OCI-LY1 (cell line): Measurements from ENCODE around the gene CPNE1.

Experiments used
- H2AFZ ChIP-seq: fragments of 200-600 bp; sonication (generic), shearing (Covaris generic); 2 replicates; pipeline ENCODE4 v1.6.0; 2014; ENCODE audit warnings: antibody characterized with exemption, mild to moderate bottlenecking, low read length
- H3F3A ChIP-seq: fragments of 200-600 bp; sonication (generic), shearing (Covaris generic); 2 replicates; pipeline ENCODE4 v1.6.0; 2014; ENCODE audit warnings: mild to moderate bottlenecking, antibody characterized with exemption, low read length, moderate library complexity; ENCODE audit not compliant: insufficient read depth
- H3K27ac ChIP-seq: fragments of 200-600 bp; sonication (generic); 2 replicates; pipeline ENCODE4 v1.5.1; 2014; ENCODE audit warnings: low read length, mixed run types, mild to moderate bottlenecking, low read depth; ENCODE audit not compliant: poor library complexity, severe bottlenecking
- H3K27me3 ChIP-seq: fragments of 200-600 bp; sonication (generic); 2 replicates; pipeline ENCODE4 v1.6.0; 2014; ENCODE audit warnings: antibody characterized with exemption, mild to moderate bottlenecking, low read length, moderate library complexity; ENCODE audit not compliant: insufficient read depth
- H3K36me3 ChIP-seq: fragments of 200-600 bp; sonication (generic); 2 replicates; pipeline ENCODE4 v1.6.1; 2014; ENCODE audit warnings: mild to moderate bottlenecking, antibody characterized with exemption, low read length, moderate library complexity, mixed read lengths; ENCODE audit not compliant: insufficient read depth
- H3K4me1 ChIP-seq: fragments of 200-600 bp; sonication (generic); 2 replicates; pipeline ENCODE4 v1.5.1; 2014; ENCODE audit warnings: mild to moderate bottlenecking, low read length, moderate library complexity; ENCODE audit not compliant: insufficient read depth, severe bottlenecking
- H3K4me2 ChIP-seq: fragments of 200-600 bp; sonication (generic), shearing (Covaris generic); 2 replicates; pipeline ENCODE4 v1.6.1; 2014; ENCODE audit warnings: low read length
- H3K4me3 ChIP-seq: fragments of 200-600 bp; sonication (generic); 2 replicates; pipeline ENCODE4 v1.5.1; 2014; ENCODE audit warnings: low read length, low read depth, mild to moderate bottlenecking, mixed read lengths; ENCODE audit not compliant: poor library complexity, severe bottlenecking
- H3K79me2 ChIP-seq: fragments of 200-600 bp; shearing (Covaris generic); 2 replicates; pipeline ENCODE4 v1.6.1; 2016; ENCODE audit warnings: mixed run types, low read length, mixed read lengths; ENCODE audit not compliant: insufficient read depth
- H3K9ac ChIP-seq: fragments of 200-600 bp; sonication (generic), shearing (Covaris generic); 2 replicates; pipeline ENCODE4 v1.6.1; 2014; ENCODE audit warnings: mild to moderate bottlenecking, low read length, mixed read lengths
- H3K9me2 ChIP-seq: fragments of 200-600 bp; sonication (generic), shearing (Covaris generic); 2 replicates; pipeline ENCODE4 v1.6.1; 2014; ENCODE audit warnings: low read depth, mild to moderate bottlenecking, low read length, mixed read lengths
- H3K9me3 ChIP-seq: fragments of 200-600 bp; shearing (Covaris generic); 2 replicates; pipeline ENCODE4 v1.6.1; 2014; ENCODE audit warnings: low read length, mixed read lengths
- H4K20me1 ChIP-seq: fragments of 200-600 bp; sonication (generic), shearing (Covaris generic); 2 replicates; pipeline ENCODE4 v1.6.0; 2016; ENCODE audit warnings: mild to moderate bottlenecking, low read length; ENCODE audit not compliant: insufficient read depth
- EZH2 ChIP-seq: fragments of 200-600 bp; sonication (generic), shearing (Covaris generic); IDR thresholded peaks from 2 replicates; pipeline ENCODE4 v1.8.0; 2017; ENCODE audit warnings: borderline replicate concordance, mixed run types, mild to moderate bottlenecking, antibody characterized with exemption, low read length, moderate library complexity, mixed read lengths
- TF ChIP-seq, protein P1 (sequence below): fragments of 200-600 bp; sonication (generic), shearing (Covaris generic); IDR thresholded peaks from 2 replicates; pipeline ENCODE4 v1.5.1; 2017; ENCODE audit warnings: mild to moderate bottlenecking, antibody characterized with exemption, low read length, moderate library complexity, mixed read lengths

Gene CPNE1

DNA sequence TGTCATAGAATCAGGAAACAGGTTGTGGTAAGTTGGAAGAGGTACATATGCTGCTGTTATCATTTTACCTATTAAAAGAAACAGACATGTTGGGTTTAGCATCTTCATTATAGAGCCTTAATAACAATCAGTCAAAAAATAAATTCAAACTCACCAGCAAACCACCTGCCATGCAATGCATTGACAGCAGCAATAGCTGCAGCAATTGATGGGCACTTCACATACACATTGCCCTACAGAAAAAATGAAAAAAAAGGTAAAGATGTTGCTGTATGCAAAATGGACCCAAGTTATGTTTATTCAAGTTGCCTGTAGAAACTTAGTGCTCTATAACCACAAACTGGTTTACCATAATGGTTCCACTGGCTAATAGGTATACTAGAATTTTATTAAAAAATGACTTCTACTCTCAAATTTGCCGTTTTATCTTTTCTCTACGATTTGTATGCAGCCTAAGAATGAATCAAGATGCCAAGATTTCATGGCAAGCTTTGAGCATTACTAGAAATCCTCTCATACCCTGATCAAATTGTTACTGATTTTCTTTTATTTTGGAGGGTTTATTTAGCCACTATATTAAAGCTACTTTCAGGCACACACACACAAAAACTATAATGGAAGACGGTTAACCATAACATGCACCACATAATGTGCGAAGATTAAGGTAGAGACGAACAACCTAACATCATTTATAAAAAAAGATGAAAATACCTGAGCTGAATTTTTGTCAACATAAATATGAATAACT is 40.0 kb upstream of the CPNE1 start:
- Histone ChIP-seq H3K4me3 (no peak overlapping the region), H4K20me1 (no peaks in the 10 kb centered on the region)

DNA sequence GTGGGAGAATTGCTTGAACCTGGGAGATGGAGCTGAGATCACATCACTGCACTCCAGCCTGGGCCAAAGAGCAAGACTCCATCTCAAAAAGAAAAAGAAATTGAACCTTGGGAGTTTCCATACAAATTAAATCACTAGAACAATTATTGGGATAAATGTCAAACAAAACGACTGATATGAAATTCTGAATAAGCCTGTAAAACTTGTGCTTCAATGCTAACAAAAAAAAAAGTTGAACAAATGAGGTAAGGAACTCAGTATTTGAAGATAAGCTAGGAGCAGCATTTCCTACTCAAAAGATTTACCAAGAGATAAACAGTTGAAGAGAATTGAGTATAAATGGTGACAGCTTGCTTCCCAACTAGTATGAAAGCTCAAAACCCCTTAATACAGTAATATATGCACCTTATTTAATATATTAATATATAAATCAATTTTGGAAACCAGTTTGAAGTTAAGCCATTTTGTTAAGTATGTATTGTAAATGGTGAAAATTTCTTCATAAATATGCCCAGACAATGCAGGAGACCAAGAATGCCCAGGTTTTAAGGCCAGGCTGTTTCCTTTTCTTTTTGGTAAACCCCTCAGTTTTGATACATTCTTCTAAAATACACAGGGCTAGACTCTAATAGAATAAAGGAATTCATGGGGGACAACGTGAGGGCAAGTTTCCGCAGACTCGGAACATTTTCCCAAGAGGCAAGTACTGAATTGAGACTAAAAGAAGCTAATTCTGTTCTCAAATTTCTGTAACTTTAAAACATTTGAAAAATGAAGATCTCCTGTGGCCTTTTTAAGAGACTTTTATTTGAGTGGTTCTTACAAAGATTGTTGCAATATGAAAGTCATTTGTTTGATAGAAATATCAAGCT is 38.4 kb upstream of the CPNE1 start:
- Histone ChIP-seq H3K79me2 (no peaks in the 10 kb centered on the region; the same call in 1 of the 2 replicates), H4K20me1 (no peaks in the 10 kb centered on the region), H3K4me3 (no peak overlapping the region), H3K9ac (no peak overlapping the region), H3K27me3 (no peaks in the 10 kb centered on the region), H3K27ac (no peak overlapping the region), H3K9me2 (no peaks in the 10 kb centered on the region), H3K9me3 (no peaks in the 10 kb centered on the region), H3K4me1 (peaks cover 21% of the 10 kb centered on the region), H2AFZ (no peak overlapping the region), H3K36me3 (peaks cover 72% of the 10 kb centered on the region), H3K4me2 (no peak overlapping the region), H3F3A (peaks cover 46% of the 10 kb centered on the region)
- TF ChIP-seq EZH2 = no peak
- TF ChIP-seq, protein P1, sequence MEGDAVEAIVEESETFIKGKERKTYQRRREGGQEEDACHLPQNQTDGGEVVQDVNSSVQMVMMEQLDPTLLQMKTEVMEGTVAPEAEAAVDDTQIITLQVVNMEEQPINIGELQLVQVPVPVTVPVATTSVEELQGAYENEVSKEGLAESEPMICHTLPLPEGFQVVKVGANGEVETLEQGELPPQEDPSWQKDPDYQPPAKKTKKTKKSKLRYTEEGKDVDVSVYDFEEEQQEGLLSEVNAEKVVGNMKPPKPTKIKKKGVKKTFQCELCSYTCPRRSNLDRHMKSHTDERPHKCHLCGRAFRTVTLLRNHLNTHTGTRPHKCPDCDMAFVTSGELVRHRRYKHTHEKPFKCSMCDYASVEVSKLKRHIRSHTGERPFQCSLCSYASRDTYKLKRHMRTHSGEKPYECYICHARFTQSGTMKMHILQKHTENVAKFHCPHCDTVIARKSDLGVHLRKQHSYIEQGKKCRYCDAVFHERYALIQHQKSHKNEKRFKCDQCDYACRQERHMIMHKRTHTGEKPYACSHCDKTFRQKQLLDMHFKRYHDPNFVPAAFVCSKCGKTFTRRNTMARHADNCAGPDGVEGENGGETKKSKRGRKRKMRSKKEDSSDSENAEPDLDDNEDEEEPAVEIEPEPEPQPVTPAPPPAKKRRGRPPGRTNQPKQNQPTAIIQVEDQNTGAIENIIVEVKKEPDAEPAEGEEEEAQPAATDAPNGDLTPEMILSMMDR = no peak

More for the DNA sequence above, 40.0 kb upstream of the CPNE1 start:
- Histone ChIP-seq H3K9me3 (no peaks in the 10 kb centered on the region), H2AFZ (no peak overlapping the region), H3F3A (peaks cover 57% of the 10 kb centered on the region), H3K36me3 (peaks cover 88% of the 10 kb centered on the region), H3K27me3 (no peaks in the 10 kb centered on the region), H3K79me2 (peaks cover 5% of the 10 kb centered on the region; the same call in 1 of the 2 replicates), H3K27ac (no peak overlapping the region), H3K9ac (no peak overlapping the region), H3K4me1 (peaks cover 15% of the 10 kb centered on the region), H3K4me2 (no peak overlapping the region), H3K9me2 (no peaks in the 10 kb centered on the region)
- no peak for TF ChIP-seq EZH2
- TF ChIP-seq, protein P1 = no peak

DNA sequence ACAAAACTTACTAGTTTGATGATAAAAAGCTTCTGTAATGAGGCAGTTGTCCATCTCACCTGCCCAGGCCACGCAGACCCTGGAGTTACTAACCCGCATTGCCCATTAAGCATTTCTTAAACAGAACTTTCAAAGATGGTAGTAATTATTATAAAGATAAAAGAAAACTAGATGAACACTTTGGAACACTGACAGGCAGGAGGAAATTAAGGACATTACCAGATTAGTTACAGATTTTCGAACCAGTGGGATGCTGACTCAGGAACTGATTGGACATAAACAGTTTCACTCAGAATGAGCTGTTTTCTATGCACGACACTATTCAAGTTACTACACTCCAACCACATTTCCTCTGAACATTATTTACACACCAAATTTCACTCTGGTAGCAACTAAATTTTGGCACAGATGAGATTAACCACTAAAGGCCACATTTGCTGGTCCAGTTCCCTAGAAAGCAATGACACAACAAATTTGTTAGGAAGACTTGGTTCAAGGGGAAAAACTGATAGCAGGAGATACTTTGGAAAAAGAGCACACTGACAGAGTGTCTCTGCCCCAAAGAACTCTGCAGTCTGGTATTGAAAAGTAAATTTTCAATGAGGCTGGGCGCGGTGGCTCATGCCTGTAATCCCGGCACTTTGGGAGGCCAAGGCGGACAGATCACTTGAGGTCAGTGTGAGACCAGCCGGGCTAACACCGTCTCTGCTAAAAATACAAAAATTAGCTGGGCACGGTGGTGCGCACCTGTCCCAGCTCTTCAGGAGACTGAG is 37.5 kb upstream of the CPNE1 start:
- Histone ChIP-seq H3K9me2 (no peaks in the 10 kb centered on the region), H3K27ac (no peak overlapping the region), H3K36me3 (peaks cover 64% of the 10 kb centered on the region), H3K9me3 (no peaks in the 10 kb centered on the region), H3K4me3 (no peak overlapping the region), H3K9ac (no peak overlapping the region), H3K27me3 (no peaks in the 10 kb centered on the region), H3K79me2 (no peaks in the 10 kb centered on the region; the same call in 1 of the 2 replicates), H3K4me2 (no peak overlapping the region), H2AFZ (no peak overlapping the region), H4K20me1 (no peaks in the 10 kb centered on the region), H3K4me1 (peaks cover 29% of the 10 kb centered on the region), H3F3A (peaks cover 44% of the 10 kb centered on the region)
- TF ChIP-seq, protein P1 = no peak
- TF ChIP-seq EZH2 = no peak
